ENCODE results near the gene DLG2.

DNA sequence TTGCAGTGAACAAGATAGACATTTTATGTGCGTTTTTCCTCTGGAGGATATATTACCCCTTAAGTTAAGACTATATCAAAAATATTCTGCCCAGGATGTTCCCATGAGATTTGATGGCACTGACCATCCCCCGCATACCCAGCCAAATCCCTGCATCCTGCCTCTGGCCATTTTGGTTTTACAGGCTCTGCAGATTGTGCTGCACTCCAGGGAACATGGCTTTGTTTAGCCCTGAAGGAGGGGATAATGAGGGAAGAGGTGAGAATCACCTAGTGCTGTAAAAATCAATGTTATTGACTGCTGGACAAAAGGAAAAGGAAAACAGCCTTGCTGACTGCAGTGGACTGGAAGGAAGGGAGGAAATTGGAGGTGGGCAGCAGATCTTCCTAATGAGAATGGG lies 717.4 kb downstream of the DLG2 start:
- no peak for TF ChIP-seq FOXJ2 (tag; IDR thresholded peaks at IDR 0.05)
- TF ChIP-seq, protein P1, sequence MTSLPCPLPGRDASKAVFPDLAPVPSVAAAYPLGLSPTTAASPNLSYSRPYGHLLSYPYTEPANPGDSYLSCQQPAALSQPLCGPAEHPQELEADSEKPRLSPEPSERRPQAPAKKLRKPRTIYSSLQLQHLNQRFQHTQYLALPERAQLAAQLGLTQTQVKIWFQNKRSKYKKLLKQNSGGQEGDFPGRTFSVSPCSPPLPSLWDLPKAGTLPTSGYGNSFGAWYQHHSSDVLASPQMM (CRISPR knock-in tag; IDR thresholded peaks at IDR 0.05) = no peak
- no peak for TF ChIP-seq EGR1 (conservative IDR thresholded peaks at IDR 0.05)
- TF ChIP-seq CBX2 (IDR thresholded peaks at IDR 0.05; ENCODE audit: insufficient read depth, low read length, poor library complexity, severe bottlenecking) = no peak

All from K562 (cell line).